Measurements from ENCODE around the gene MB.

The MB gene

DNA sequence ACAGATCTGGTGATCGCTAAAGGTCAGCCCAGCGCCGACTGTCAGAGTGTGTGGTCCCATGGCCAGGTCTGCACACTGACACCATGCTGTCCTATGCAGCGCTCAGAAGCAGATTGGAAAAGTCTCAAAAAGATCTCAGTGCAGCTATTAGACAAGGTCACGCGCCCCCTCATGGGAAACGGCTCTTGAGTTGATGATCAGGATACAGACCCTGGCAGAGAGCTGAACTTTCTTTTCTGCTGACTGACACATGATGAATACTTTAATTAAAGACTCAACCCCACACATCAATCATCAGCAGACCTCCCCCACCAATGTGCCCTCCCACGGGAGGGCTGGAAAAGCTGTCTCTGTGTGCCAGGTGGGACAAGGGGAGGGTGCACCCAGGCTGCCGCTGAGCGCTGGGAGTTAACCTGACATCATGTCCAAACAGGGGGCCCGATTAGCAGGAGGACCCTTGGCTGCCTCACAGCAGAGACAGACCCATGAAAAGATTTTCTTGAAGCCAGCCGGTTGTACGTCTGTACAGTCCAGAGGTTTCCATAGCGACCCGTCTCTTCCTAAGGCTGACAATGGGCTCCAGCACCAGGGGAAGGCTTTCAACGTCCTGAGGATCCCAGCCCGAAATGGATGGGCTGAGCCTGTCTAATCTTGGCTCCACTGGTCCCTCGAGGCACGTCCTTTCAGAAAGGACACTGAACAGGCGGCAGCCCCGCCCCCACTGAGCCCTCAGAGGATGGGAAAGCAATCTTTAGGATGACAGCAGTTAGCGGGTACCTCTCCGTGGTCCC lies 49.6 kb downstream of the MB start:
- TF ChIP-seq TCF4 (CRISPR knock-in tag; IDR thresholded peaks at IDR 0.05; ENCODE audit: borderline replicate concordance): no peak
- TF ChIP-seq, protein P1, sequence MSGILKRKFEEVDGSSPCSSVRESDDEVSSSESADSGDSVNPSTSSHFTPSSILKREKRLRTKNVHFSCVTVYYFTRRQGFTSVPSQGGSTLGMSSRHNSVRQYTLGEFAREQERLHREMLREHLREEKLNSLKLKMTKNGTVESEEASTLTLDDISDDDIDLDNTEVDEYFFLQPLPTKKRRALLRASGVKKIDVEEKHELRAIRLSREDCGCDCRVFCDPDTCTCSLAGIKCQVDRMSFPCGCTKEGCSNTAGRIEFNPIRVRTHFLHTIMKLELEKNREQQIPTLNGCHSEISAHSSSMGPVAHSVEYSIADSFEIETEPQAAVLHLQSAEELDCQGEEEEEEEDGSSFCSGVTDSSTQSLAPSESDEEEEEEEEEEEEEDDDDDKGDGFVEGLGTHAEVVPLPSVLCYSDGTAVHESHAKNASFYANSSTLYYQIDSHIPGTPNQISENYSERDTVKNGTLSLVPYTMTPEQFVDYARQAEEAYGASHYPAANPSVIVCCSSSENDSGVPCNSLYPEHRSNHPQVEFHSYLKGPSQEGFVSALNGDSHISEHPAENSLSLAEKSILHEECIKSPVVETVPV (CRISPR knock-in tag; IDR thresholded peaks at IDR 0.05): no peak
- no peak for TF ChIP-seq ZFP30 (CRISPR knock-in tag; IDR thresholded peaks at IDR 0.05)
- TF ChIP-seq ISL1 (CRISPR knock-in tag; IDR thresholded peaks at IDR 0.05): no peak
- TF ChIP-seq, protein P2, sequence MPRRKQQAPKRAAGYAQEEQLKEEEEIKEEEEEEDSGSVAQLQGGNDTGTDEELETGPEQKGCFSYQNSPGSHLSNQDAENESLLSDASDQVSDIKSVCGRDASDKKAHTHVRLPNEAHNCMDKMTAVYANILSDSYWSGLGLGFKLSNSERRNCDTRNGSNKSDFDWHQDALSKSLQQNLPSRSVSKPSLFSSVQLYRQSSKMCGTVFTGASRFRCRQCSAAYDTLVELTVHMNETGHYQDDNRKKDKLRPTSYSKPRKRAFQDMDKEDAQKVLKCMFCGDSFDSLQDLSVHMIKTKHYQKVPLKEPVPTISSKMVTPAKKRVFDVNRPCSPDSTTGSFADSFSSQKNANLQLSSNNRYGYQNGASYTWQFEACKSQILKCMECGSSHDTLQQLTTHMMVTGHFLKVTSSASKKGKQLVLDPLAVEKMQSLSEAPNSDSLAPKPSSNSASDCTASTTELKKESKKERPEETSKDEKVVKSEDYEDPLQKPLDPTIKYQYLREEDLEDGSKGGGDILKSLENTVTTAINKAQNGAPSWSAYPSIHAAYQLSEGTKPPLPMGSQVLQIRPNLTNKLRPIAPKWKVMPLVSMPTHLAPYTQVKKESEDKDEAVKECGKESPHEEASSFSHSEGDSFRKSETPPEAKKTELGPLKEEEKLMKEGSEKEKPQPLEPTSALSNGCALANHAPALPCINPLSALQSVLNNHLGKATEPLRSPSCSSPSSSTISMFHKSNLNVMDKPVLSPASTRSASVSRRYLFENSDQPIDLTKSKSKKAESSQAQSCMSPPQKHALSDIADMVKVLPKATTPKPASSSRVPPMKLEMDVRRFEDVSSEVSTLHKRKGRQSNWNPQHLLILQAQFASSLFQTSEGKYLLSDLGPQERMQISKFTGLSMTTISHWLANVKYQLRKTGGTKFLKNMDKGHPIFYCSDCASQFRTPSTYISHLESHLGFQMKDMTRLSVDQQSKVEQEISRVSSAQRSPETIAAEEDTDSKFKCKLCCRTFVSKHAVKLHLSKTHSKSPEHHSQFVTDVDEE (CRISPR knock-in tag; IDR thresholded peaks at IDR 0.05): no peak
- TF ChIP-seq, protein P3, sequence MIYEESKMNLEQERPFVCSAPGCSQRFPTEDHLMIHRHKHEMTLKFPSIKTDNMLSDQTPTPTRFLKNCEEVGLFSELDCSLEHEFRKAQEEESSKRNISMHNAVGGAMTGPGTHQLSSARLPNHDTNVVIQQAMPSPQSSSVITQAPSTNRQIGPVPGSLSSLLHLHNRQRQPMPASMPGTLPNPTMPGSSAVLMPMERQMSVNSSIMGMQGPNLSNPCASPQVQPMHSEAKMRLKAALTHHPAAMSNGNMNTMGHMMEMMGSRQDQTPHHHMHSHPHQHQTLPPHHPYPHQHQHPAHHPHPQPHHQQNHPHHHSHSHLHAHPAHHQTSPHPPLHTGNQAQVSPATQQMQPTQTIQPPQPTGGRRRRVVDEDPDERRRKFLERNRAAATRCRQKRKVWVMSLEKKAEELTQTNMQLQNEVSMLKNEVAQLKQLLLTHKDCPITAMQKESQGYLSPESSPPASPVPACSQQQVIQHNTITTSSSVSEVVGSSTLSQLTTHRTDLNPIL (CRISPR knock-in tag; IDR thresholded peaks at IDR 0.05; ENCODE audit: low read depth): no peak
- TF ChIP-seq ZFP3 (CRISPR knock-in tag; IDR thresholded peaks at IDR 0.05): no peak
- TF ChIP-seq, protein P4, sequence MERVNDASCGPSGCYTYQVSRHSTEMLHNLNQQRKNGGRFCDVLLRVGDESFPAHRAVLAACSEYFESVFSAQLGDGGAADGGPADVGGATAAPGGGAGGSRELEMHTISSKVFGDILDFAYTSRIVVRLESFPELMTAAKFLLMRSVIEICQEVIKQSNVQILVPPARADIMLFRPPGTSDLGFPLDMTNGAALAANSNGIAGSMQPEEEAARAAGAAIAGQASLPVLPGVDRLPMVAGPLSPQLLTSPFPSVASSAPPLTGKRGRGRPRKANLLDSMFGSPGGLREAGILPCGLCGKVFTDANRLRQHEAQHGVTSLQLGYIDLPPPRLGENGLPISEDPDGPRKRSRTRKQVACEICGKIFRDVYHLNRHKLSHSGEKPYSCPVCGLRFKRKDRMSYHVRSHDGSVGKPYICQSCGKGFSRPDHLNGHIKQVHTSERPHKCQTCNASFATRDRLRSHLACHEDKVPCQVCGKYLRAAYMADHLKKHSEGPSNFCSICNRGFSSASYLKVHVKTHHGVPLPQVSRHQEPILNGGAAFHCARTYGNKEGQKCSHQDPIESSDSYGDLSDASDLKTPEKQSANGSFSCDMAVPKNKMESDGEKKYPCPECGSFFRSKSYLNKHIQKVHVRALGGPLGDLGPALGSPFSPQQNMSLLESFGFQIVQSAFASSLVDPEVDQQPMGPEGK (CRISPR knock-in tag; IDR thresholded peaks at IDR 0.05; ENCODE audit: borderline replicate concordance): no peak
- TF ChIP-seq ESRRG (CRISPR knock-in tag; IDR thresholded peaks at IDR 0.05): no peak
- no peak for TF ChIP-seq TOX (CRISPR knock-in tag; IDR thresholded peaks at IDR 0.05; ENCODE audit: borderline replicate concordance)
- TF ChIP-seq ZNF8 (CRISPR knock-in tag; IDR thresholded peaks at IDR 0.05): no peak
- no peak for TF ChIP-seq SNAI2 (CRISPR knock-in tag; IDR thresholded peaks at IDR 0.05)
- no peak for TF ChIP-seq ZC3H10 (CRISPR knock-in tag; IDR thresholded peaks at IDR 0.05)
- no peak for TF ChIP-seq ZNF565 (CRISPR knock-in tag; conservative IDR thresholded peaks at IDR 0.05; ENCODE audit: low read depth)
- TF ChIP-seq RARB (CRISPR knock-in tag; IDR thresholded peaks at IDR 0.05): no peak
- TF ChIP-seq PPARA (CRISPR knock-in tag; IDR thresholded peaks at IDR 0.05; ENCODE audit: borderline replicate concordance): no peak
- TF ChIP-seq CSDC2 (CRISPR knock-in tag; IDR thresholded peaks at IDR 0.05): no peak
- no peak for TF ChIP-seq ZNF70 (CRISPR knock-in tag; IDR thresholded peaks at IDR 0.05)
- TF ChIP-seq ARNTL (CRISPR knock-in tag; IDR thresholded peaks at IDR 0.05; ENCODE audit: borderline replicate concordance, low read depth): no peak
- TF ChIP-seq OSR1 (CRISPR knock-in tag; IDR thresholded peaks at IDR 0.05): no peak
- ATAC-seq: no peak

DNA sequence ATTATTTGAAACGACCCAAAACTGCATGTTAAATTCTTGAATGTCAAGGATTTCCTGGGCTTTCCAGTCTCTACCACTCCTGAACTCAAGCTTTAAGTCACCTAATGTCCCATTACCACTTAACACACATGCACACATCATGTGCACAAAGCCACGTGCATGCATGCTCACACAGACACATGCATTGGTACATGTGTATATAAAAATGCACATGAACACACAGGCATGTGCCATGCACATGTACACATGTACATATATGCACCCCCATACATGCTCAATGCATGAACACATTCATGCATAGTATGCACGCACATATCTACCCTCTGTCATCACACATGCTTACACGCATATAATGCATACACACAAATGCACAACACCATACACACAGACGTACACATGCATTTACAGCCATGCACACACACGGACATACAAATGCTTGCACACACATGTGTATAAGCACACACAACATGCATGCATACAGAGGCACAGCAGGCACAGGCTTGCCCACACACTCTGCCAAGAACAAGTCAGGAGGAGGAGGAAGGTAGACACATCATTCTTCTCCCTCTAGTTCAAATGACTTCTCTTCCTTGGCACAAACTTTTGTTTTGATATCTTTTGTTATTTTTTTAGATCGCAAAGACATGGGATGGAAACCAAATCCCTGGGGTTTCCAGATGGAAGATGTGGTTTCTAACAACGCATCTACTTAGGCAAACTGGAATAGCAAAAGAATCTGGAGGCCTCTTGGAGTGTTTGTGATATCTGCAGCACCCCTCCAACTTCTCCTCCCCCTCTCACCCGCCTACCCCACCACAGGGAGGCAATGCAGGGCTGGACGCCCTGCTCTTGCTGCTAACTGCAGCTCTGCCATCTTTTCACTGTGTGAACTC lies 51.9 kb downstream of the MB start:
- no peak for ATAC-seq
- no peak for TF ChIP-seq TCF4 (CRISPR knock-in tag; IDR thresholded peaks at IDR 0.05; ENCODE audit: borderline replicate concordance)
- TF ChIP-seq ARNTL (CRISPR knock-in tag; IDR thresholded peaks at IDR 0.05; ENCODE audit: borderline replicate concordance, low read depth): no peak
- TF ChIP-seq CSDC2 (CRISPR knock-in tag; IDR thresholded peaks at IDR 0.05): no peak
- TF ChIP-seq, protein P1 (CRISPR knock-in tag; IDR thresholded peaks at IDR 0.05): no peak
- TF ChIP-seq OSR1 (CRISPR knock-in tag; IDR thresholded peaks at IDR 0.05): no peak
- TF ChIP-seq, protein P3 (CRISPR knock-in tag; IDR thresholded peaks at IDR 0.05; ENCODE audit: low read depth): no peak
- TF ChIP-seq ZFP3 (CRISPR knock-in tag; IDR thresholded peaks at IDR 0.05): no peak
- TF ChIP-seq, protein P2 (CRISPR knock-in tag; IDR thresholded peaks at IDR 0.05): no peak
- TF ChIP-seq ZNF8 (CRISPR knock-in tag; IDR thresholded peaks at IDR 0.05): no peak
- TF ChIP-seq PPARA (CRISPR knock-in tag; IDR thresholded peaks at IDR 0.05; ENCODE audit: borderline replicate concordance): no peak
- TF ChIP-seq ZNF70 (CRISPR knock-in tag; IDR thresholded peaks at IDR 0.05): no peak
- no peak for TF ChIP-seq TOX (CRISPR knock-in tag; IDR thresholded peaks at IDR 0.05; ENCODE audit: borderline replicate concordance)
- TF ChIP-seq ZNF565 (CRISPR knock-in tag; conservative IDR thresholded peaks at IDR 0.05; ENCODE audit: low read depth): no peak
- no peak for TF ChIP-seq BACH2 (CRISPR knock-in tag; IDR thresholded peaks at IDR 0.05; ENCODE audit: borderline replicate concordance)

Data from SK-N-SH treated with all-trans-retinoic acid at 6 μM for 48 hours (cell line).